Astrocyte (in vitro differentiated cells and primary cell): ENCODE results near the gene COA8. TPM values are rescaled to one million over a fixed set of nuclear protein-coding genes. Genes with fewer than 3 reads are reported as not detected.

Source experiments
- DNase-seq: peaks from one replicate; pipeline ENCODE4 v3.0.0-alpha.2; 2010; ENCODE audit warnings: low read depth
- FAIRE-seq: peaks from 2 replicates; lab custom pipeline; 2011; peaks lifted over from hg19 to GRCh38; lab: Jason Lieb, UNC
- H2AFZ ChIP-seq: 2 replicates; pipeline ENCODE4 v1.6.0; 2012; ENCODE audit warnings: low read depth, low read length, inconsistent platforms
- H3K27ac ChIP-seq: 2 replicates; pipeline ENCODE4 v1.5.1; 2011; ENCODE audit warnings: low read depth, low read length, inconsistent platforms
- H3K27me3 ChIP-seq: 2 replicates; pipeline ENCODE4 v1.6.0; 2011; ENCODE audit warnings: low read length, inconsistent platforms; ENCODE audit not compliant: insufficient read depth
- H3K36me3 ChIP-seq: 2 replicates; pipeline ENCODE4 v1.5.1; 2011; ENCODE audit warnings: low read length, inconsistent platforms; ENCODE audit not compliant: insufficient read depth
- H3K4me1 ChIP-seq: 2 replicates; pipeline ENCODE4 v1.5.1; 2011; ENCODE audit warnings: low read length, inconsistent platforms; ENCODE audit not compliant: insufficient read depth
- H3K4me2 ChIP-seq: 2 replicates; pipeline ENCODE4 v1.6.0; 2012; ENCODE audit warnings: low read length, inconsistent platforms
- H3K4me3 ChIP-seq: 2 replicates; pipeline ENCODE4 v1.5.1; 2011; ENCODE audit warnings: low read depth, mild to moderate bottlenecking, low read length, inconsistent platforms; ENCODE audit not compliant: insufficient read depth
- H3K79me2 ChIP-seq: 2 replicates; pipeline ENCODE4 v1.6.0; 2012; ENCODE audit warnings: mild to moderate bottlenecking, low read length, inconsistent platforms; ENCODE audit not compliant: insufficient read depth
- H3K9ac ChIP-seq: 2 replicates; pipeline ENCODE4 v1.6.0; 2012; ENCODE audit warnings: mild to moderate bottlenecking, low read length, inconsistent platforms
- H3K9me3 ChIP-seq: 2 replicates; pipeline ENCODE4 v1.5.1; 2012; ENCODE audit warnings: low read depth, mild to moderate bottlenecking, low read length, inconsistent platforms; ENCODE audit not compliant: insufficient read depth
- H4K20me1 ChIP-seq: 2 replicates; pipeline ENCODE4 v1.6.0; 2012; ENCODE audit warnings: low read length, inconsistent platforms; ENCODE audit not compliant: insufficient read depth
- H3K27ac Mint-ChIP-seq: one replicate; pipeline ENCODE4 v1.8.0; 2021; ENCODE audit warnings: mild to moderate bottlenecking, mixed read lengths; ENCODE audit not compliant: unreplicated experiment
- H3K27me3 Mint-ChIP-seq: one replicate; pipeline ENCODE4 v1.8.0; 2021; ENCODE audit warnings: low read depth, mixed read lengths; ENCODE audit not compliant: unreplicated experiment
- H3K36me3 Mint-ChIP-seq: one replicate; pipeline ENCODE4 v1.8.0; 2021; ENCODE audit warnings: low read depth, mixed read lengths; ENCODE audit not compliant: unreplicated experiment
- H3K4me1 Mint-ChIP-seq: one replicate; pipeline ENCODE4 v1.8.0; 2021; ENCODE audit warnings: low read depth, mixed read lengths; ENCODE audit not compliant: unreplicated experiment
- H3K4me3 Mint-ChIP-seq: one replicate; pipeline ENCODE4 v1.8.0; 2021; ENCODE audit warnings: mild to moderate bottlenecking, moderate library complexity, mixed read lengths; ENCODE audit not compliant: unreplicated experiment
- H3K9me3 Mint-ChIP-seq: one replicate; pipeline ENCODE4 v1.8.0; 2021; ENCODE audit warnings: mild to moderate bottlenecking, mixed read lengths; ENCODE audit not compliant: unreplicated experiment
- EZH2 ChIP-seq: IDR thresholded peaks from 2 replicates; pipeline ENCODE4 v1.6.1; 2012; ENCODE audit warnings: mild to moderate bottlenecking, low read length, inconsistent platforms; ENCODE audit not compliant: insufficient read depth
- total RNA-seq: library from RNA; stranded (reverse); gene quantifications from 2 replicates; pipeline ENCODE4 v1.2.1, GENCODE V29; 2021
- TF ChIP-seq, protein P1 (sequence below): IDR thresholded peaks from 2 replicates; pipeline ENCODE4 v1.5.1; 2011; ENCODE audit warnings: low read depth, mild to moderate bottlenecking, inconsistent platforms, low read length, moderate library complexity; ENCODE audit not compliant: insufficient read depth

Gene COA8
- total RNA-seq, 1 donor from 2014 or later = 56.2 TPM

DNA sequence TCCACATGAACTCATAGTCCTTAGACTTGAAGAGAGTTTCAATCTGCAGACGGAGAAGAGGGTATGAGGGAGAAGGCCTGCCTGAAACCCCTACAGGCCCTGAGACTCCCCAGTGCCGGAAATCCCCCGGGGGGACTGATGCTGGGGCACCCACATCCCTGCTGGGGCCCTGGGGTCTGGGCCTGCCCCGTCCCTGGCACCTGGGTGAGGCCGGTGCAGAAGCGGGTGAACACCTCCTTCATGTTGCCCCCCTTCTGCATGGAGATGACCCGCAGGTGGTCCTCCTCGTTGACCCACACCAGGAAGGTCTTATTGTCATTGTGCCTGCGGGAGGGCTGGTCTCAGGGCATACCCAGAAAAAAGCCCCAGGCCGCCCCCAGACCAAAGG is 42.5 kb upstream of the COA8 start:
- H3K4me3 ChIP-seq = no peak overlapping the region
- FAIRE-seq (no peak), DNase-seq (no peak)
- H3K27me3 ChIP-seq = peaks cover 14% of the 10 kb centered on the region
- Mint-ChIP-seq H3K9me3 (no peaks in the 10 kb centered on the region), H3K27me3 (peaks cover 6% of the 10 kb centered on the region), H3K27ac (no peak overlapping the region), H3K4me1 (peaks cover 21% of the 10 kb centered on the region), H3K4me3 (peak overlapping the region; percentile 60), H3K36me3 (no peaks in the 10 kb centered on the region)
- no peak for TF ChIP-seq EZH2
- TF ChIP-seq, protein P1, sequence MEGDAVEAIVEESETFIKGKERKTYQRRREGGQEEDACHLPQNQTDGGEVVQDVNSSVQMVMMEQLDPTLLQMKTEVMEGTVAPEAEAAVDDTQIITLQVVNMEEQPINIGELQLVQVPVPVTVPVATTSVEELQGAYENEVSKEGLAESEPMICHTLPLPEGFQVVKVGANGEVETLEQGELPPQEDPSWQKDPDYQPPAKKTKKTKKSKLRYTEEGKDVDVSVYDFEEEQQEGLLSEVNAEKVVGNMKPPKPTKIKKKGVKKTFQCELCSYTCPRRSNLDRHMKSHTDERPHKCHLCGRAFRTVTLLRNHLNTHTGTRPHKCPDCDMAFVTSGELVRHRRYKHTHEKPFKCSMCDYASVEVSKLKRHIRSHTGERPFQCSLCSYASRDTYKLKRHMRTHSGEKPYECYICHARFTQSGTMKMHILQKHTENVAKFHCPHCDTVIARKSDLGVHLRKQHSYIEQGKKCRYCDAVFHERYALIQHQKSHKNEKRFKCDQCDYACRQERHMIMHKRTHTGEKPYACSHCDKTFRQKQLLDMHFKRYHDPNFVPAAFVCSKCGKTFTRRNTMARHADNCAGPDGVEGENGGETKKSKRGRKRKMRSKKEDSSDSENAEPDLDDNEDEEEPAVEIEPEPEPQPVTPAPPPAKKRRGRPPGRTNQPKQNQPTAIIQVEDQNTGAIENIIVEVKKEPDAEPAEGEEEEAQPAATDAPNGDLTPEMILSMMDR = no peak
- H3K79me2 ChIP-seq = no peaks in the 10 kb centered on the region
- no peak overlapping the region for H2AFZ ChIP-seq
- H3K9ac ChIP-seq = no peak overlapping the region
- peaks cover 34% of the 10 kb centered on the region for H3K4me1 ChIP-seq
- peaks cover 48% of the 10 kb centered on the region for H4K20me1 ChIP-seq
- no peaks in the 10 kb centered on the region for H3K9me3 ChIP-seq
- no peaks in the 10 kb centered on the region for H3K36me3 ChIP-seq
- H3K27ac ChIP-seq = no peak overlapping the region
- H3K4me2 ChIP-seq = peak overlapping the region; percentile 80

- H3K9ac ChIP-seq = no peak overlapping the region
Measured at GRCh38 chr14:103520657-103521437, 41.9 kb upstream of the COA8 start.

More at GRCh38 chr14:103520657-103521437, 41.9 kb upstream of the COA8 start:
- Histone ChIP-seq H2AFZ (no peak overlapping the region), H3K36me3 (no peaks in the 10 kb centered on the region), H3K4me3 (peak overlapping the region; percentile 23), H3K27ac (no peak overlapping the region), H3K4me1 (peaks cover 34% of the 10 kb centered on the region), H4K20me1 (peaks cover 47% of the 10 kb centered on the region), H3K27me3 (peaks cover 14% of the 10 kb centered on the region), H3K4me2 (peak overlapping the region; percentile 80), H3K9me3 (no peaks in the 10 kb centered on the region), H3K79me2 (no peaks in the 10 kb centered on the region)
- Mint-ChIP-seq H3K27me3 (peaks cover 6% of the 10 kb centered on the region), H3K36me3 (no peaks in the 10 kb centered on the region), H3K4me3 (no peak overlapping the region), H3K4me1 (peaks cover 21% of the 10 kb centered on the region), H3K9me3 (no peaks in the 10 kb centered on the region), H3K27ac (no peak overlapping the region)
- TF ChIP-seq, protein P1 = peak; percentile 5
- TF ChIP-seq EZH2 = peak; percentile 43
- DNase-seq = no peak
- no peak for FAIRE-seq
